PC-3 (cell line): ENCODE results near the gene MLLT10.

Source experiments
- EZH2 ChIP-seq: fragments of 300-600 bp; sonication (generic); IDR thresholded peaks from one replicate; pipeline ENCODE4 v1.6.1; 2017; ENCODE audit warnings: antibody characterized with exemption, mild to moderate bottlenecking, low read length; ENCODE audit not compliant: unreplicated experiment
- EZH2phosphoT487 ChIP-seq: fragments of 300-600 bp; sonication (generic); IDR thresholded peaks from 2 replicates; pipeline ENCODE4 v1.6.1; 2018; ENCODE audit warnings: mild to moderate bottlenecking, antibody characterized with exemption, low read length, borderline replicate concordance
- TF ChIP-seq, protein P1 (sequence below): fragments of 300-600 bp; sonication (generic); conservative IDR thresholded peaks from 2 replicates; pipeline ENCODE4 v1.5.1; 2017; ENCODE audit warnings: antibody characterized with exemption, low read depth, mild to moderate bottlenecking, low read length

DNA sequence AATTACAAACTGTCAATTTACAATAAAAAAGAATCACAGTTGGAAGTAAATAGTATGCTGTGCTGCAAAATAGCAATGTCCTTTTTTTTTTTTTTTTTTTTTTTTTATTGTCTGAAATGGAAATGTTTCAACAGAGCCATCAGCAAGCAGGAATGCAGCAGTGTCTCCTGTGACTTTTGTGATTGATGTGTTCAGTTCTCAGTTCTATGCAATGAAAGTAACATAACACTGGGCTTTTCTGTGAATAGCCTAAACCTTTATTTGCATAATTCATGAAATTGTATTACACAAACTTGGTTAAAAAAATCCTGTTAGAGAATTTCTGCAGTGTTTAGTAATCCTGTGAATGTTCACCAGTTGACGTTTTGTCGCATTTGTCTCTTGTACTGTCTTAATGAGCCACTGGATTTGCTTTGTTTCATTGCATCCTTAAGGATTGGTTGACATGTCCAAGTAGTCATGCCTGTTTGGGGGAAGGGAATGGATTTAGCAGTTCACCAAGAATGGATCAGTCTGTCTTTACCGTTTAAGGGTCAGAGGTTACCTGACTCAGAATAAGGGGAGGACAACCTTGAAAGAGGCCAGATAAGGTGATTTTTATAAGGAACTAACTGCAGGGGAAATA, 192.7 kb downstream of the MLLT10 start:
- TF ChIP-seq EZH2 (no peak), EZH2phosphoT487 (no peak)
- TF ChIP-seq, protein P1, sequence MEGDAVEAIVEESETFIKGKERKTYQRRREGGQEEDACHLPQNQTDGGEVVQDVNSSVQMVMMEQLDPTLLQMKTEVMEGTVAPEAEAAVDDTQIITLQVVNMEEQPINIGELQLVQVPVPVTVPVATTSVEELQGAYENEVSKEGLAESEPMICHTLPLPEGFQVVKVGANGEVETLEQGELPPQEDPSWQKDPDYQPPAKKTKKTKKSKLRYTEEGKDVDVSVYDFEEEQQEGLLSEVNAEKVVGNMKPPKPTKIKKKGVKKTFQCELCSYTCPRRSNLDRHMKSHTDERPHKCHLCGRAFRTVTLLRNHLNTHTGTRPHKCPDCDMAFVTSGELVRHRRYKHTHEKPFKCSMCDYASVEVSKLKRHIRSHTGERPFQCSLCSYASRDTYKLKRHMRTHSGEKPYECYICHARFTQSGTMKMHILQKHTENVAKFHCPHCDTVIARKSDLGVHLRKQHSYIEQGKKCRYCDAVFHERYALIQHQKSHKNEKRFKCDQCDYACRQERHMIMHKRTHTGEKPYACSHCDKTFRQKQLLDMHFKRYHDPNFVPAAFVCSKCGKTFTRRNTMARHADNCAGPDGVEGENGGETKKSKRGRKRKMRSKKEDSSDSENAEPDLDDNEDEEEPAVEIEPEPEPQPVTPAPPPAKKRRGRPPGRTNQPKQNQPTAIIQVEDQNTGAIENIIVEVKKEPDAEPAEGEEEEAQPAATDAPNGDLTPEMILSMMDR: no peak
